C4-2B (cell line): ENCODE results near the gene GDA.

Experiments used
- CTCF ChIP-seq: fragments of 450-650 bp; conservative IDR thresholded peaks from 2 replicates; pipeline ENCODE4 v1.5.1; 2017; ENCODE audit warnings: mild to moderate bottlenecking
- ZFX ChIP-seq: fragments of 450-650 bp; IDR thresholded peaks from 2 replicates; pipeline ENCODE4 v1.6.1; 2017

GRCh38 chr9:72165821-72166547, 16.7 kb downstream of the GDA start:
- no peak for TF ChIP-seq CTCF
- TF ChIP-seq ZFX = no peak
